ENCODE measurements around the gene JAK3. TPM values are rescaled to one million over a fixed set of nuclear protein-coding genes. Genes with fewer than 3 reads are reported as not detected.
A peak's percentile ranks its signal among the peaks of the same experiment; 100 is the strongest.

JAK3 gene
- total and polyA plus RNA-seq, 8 donors = 0.89 to 50.2 (median 2.9) TPM

GRCh38 chr19:17874758-17875135 is 27.0 kb upstream of the JAK3 start:
- WGBS, 5 donors = 74 to 86% (median 84%) methylated on average over 9 of the region's 9 CpGs
- Histone ChIP-seq H3K4me3 (no peak overlapping the region), H3K36me3 (no peaks in the 10 kb centered on the region), H3K9me3 (no peaks in the 10 kb centered on the region), H3K27ac (no peak overlapping the region), H3K4me1 (peaks cover 18 to 32% (median 27%) of the 10 kb centered on the region in 4 donors), H3K27me3 (peaks cover 18 to 82% (median 54%) of the 10 kb centered on the region in 3 donors)
- intact Hi-C loops (cut with DNase I; ENCODE audit: low total_unique reads) = loop anchor here (5.0 kb wide), 1 partner anchor 58 kb away; the partner anchor contains the start of gene CCDC124
- TF ChIP-seq EP300 (IDR thresholded peaks at IDR 0.05) (no peak), CTCF (IDR thresholded peaks at IDR 0.05) (no peak), POLR2A (IDR thresholded peaks at IDR 0.05) (no peak), POLR2AphosphoS5 (IDR thresholded peaks at IDR 0.05) (no peak)
- DNase-seq = no peak

- 7 to 13% (median 9%) methylated on average over 34 to 63 of the region's 63 CpGs for WGBS, 5 donors
- peaks cover 18 to 88% (median 55%) of the 10 kb centered on the region in 3 donors for H3K27me3 ChIP-seq
- peak; percentile 60 to 63 for DNase-seq
Measured at GRCh38 chr19:17873786-17874757, 26.3 kb upstream of the JAK3 start.

GRCh38 chr19:17872251-17873001 is 24.6 kb upstream of the JAK3 start:
- intact Hi-C loops (cut with DNase I; ENCODE audit: low total_unique reads) = loop anchor here (5.0 kb wide), 1 partner anchor 60 kb away; the partner anchor contains the start of gene CCDC124
- Histone ChIP-seq H3K27me3 (peaks cover 18 to 82% (median 55%) of the 10 kb centered on the region in 3 donors), H3K36me3 (no peaks in the 10 kb centered on the region), H3K9me3 (no peaks in the 10 kb centered on the region), H3K4me1 (peaks cover 18 to 32% (median 27%) of the 10 kb centered on the region in 4 donors), H3K27ac (peak overlapping the region in 3 of 5 donors; percentile 14 to 38 (median 30)), H3K4me3 (peak overlapping the region; percentile 22 to 47 (median 24))
- WGBS, 5 donors = 5 to 12% (median 7%) methylated on average over 26 to 61 of the region's 61 CpGs
- no peak for DNase-seq
- TF ChIP-seq CTCF (IDR thresholded peaks at IDR 0.05) = no peak
- TF ChIP-seq POLR2A (IDR thresholded peaks at IDR 0.05) = no peak
- TF ChIP-seq EP300 (IDR thresholded peaks at IDR 0.05) = no peak
- TF ChIP-seq POLR2AphosphoS5 (IDR thresholded peaks at IDR 0.05) = no peak

More at GRCh38 chr19:17873786-17874757, 26.3 kb upstream of the JAK3 start:
- Histone ChIP-seq H3K4me1 (peaks cover 18 to 32% (median 27%) of the 10 kb centered on the region in 4 donors), H3K27ac (peak overlapping the region in 1 of 5 donors; percentile 11), H3K9me3 (no peaks in the 10 kb centered on the region), H3K36me3 (no peaks in the 10 kb centered on the region), H3K4me3 (peak overlapping the region; percentile 24 to 47 (median 31))
- intact Hi-C loops (cut with DNase I; ENCODE audit: low total_unique reads) = loop anchor here (5.0 kb wide), 1 partner anchor 58 kb away; the partner anchor contains the start of gene CCDC124
- TF ChIP-seq POLR2AphosphoS5 (IDR thresholded peaks at IDR 0.05) (no peak), POLR2A (IDR thresholded peaks at IDR 0.05) (no peak), CTCF (IDR thresholded peaks at IDR 0.05) (no peak), EP300 (IDR thresholded peaks at IDR 0.05) (no peak)

GRCh38 chr19:17871878-17872250 is 24.1 kb upstream of the JAK3 start, which contains the start of gene SLC5A5:
TSS of gene SLC5A5 (plus strand) at chr19:17871945. CDS start at chr19:17872320, 375 bp downstream.
- Histone ChIP-seq H3K36me3 (no peaks in the 10 kb centered on the region), H3K27ac (peak within 1 kb of the TSS in 3 of 5 donors; percentile 14 to 39 (median 38)), H3K9me3 (no peaks in the 10 kb centered on the region), H3K4me1 (peaks cover 18 to 36% (median 29%) of the 10 kb centered on the region in 4 donors), H3K27me3 (peaks cover 18 to 77% (median 55%) of the 10 kb centered on the region in 3 donors), H3K4me3 (peak within 1 kb of the TSS; percentile 22 to 47 (median 24))
- no peak for TF ChIP-seq CTCF (IDR thresholded peaks at IDR 0.05)
- peak in 1 of 3 donors; percentile 28 for TF ChIP-seq POLR2AphosphoS5 (IDR thresholded peaks at IDR 0.05)
- intact Hi-C loops (cut with DNase I; ENCODE audit: low total_unique reads) = loop anchor here (5.0 kb wide), 1 partner anchor 60 kb away; the partner anchor contains the start of gene CCDC124
- WGBS, 5 donors = 0 to 6% (median 5%) methylated on average over 11 to 26 of the region's 26 CpGs
- no peak for DNase-seq
